Suprapubic skin (tissue), 4 donors: ENCODE data around the gene ZBTB16. TPM values are rescaled to one million over a fixed set of nuclear protein-coding genes. Genes with fewer than 3 reads are reported as not detected.

ENCODE experiments used
- DNase-seq, 2 donors: peaks; one replicate each; pipeline ENCODE4 v3.0.0-alpha.2; 2019; ENCODE audit warnings: low spot score in 2 of 2
- H3K27ac ChIP-seq: fragments of 200-600 bp; sonication (generic); one replicate; pipeline ENCODE4 v1.5.1; 2019
- H3K27me3 ChIP-seq: fragments of 200-600 bp; sonication (generic); one replicate; pipeline ENCODE4 v1.5.1; 2019
- H3K36me3 ChIP-seq: fragments of 200-600 bp; sonication (generic); one replicate; pipeline ENCODE4 v1.5.1; 2019
- H3K4me1 ChIP-seq: fragments of 200-600 bp; sonication (generic); one replicate; pipeline ENCODE4 v1.5.1; 2019
- H3K4me3 ChIP-seq: fragments of 200-600 bp; sonication (generic); one replicate; pipeline ENCODE4 v1.5.1; 2019; ENCODE audit warnings: mild to moderate bottlenecking
- H3K9me3 ChIP-seq: fragments of 200-600 bp; sonication (generic); one replicate; pipeline ENCODE4 v1.5.1; 2019
- CTCF ChIP-seq, 2 donors: fragments of 200-600 bp in 1 of 2; fragments of 450-650 bp in 1 of 2; sonication (generic) in 1 of 2; IDR thresholded peaks; one replicate each; pipeline ENCODE4 v1.5.1; 2016 to 2019; ENCODE audit warnings: antibody characterized with exemption in 2 of 2, mild to moderate bottlenecking in 1 of 2, moderate library complexity in 1 of 2
- EP300 ChIP-seq: sonication (generic); formaldehyde crosslinking; IDR thresholded peaks from one replicate; pipeline ENCODE4 v1.6.1; 2017; ENCODE audit warnings: antibody characterized with exemption
- POLR2A ChIP-seq, 2 donors: fragments of 450-650 bp; IDR thresholded peaks; one replicate each; pipeline ENCODE4 v1.6.1; 2017; ENCODE audit warnings: antibody characterized with exemption in 2 of 2, mild to moderate bottlenecking in 2 of 2, moderate library complexity in 2 of 2
- POLR2AphosphoS5 ChIP-seq, 3 donors: sonication (generic); formaldehyde crosslinking; IDR thresholded peaks; one replicate each; pipeline ENCODE4 v1.6.1; 2017; ENCODE audit warnings: antibody characterized with exemption in 3 of 3
- WGBS: methylation state at CpG from one replicate; pipeline ENCODE4 v1.1.5; 2018; 5-methylcytosine and 5-hydroxymethylcytosine counted together
- total RNA-seq, 4 donors: library from RNA; depleted of rRNA; stranded (reverse); fragments of >200 nt; gene quantifications; one replicate each; pipeline ENCODE4 v1.1.0, GENCODE V29; 2016

Gene ZBTB16
- total RNA-seq, 4 donors from 2014 or later, result 142 to 474 (median 232) TPM

- Histone ChIP-seq H3K27ac (no peak overlapping the region), H3K36me3 (no peaks in the 10 kb centered on the region), H3K27me3 (no peaks in the 10 kb centered on the region), H3K9me3 (no peaks in the 10 kb centered on the region), H3K4me3 (no peak overlapping the region), H3K4me1 (no peaks in the 10 kb centered on the region)
- 96% methylated on average over 5 of the region's 5 CpGs for WGBS
- no peak for TF ChIP-seq POLR2A (IDR thresholded peaks at IDR 0.05)
- no peak for TF ChIP-seq POLR2AphosphoS5 (IDR thresholded peaks at IDR 0.05)
- TF ChIP-seq CTCF (IDR thresholded peaks at IDR 0.05), result no peak
- no peak for TF ChIP-seq EP300
- no peak for DNase-seq
Observed at GRCh38 chr11:114270531-114271270, 211.2 kb downstream of the ZBTB16 start.

- no peak overlapping the region for H3K4me3 ChIP-seq
- H3K9me3 ChIP-seq, result no peaks in the 10 kb centered on the region
- DNase-seq, result no peak
- no peaks in the 10 kb centered on the region for H3K4me1 ChIP-seq
- TF ChIP-seq POLR2AphosphoS5 (IDR thresholded peaks at IDR 0.05), result no peak
- TF ChIP-seq POLR2A (IDR thresholded peaks at IDR 0.05), result no peak
- no peak for TF ChIP-seq CTCF (IDR thresholded peaks at IDR 0.05)
- TF ChIP-seq EP300, result no peak
- no peaks in the 10 kb centered on the region for H3K27me3 ChIP-seq
- no peak overlapping the region for H3K27ac ChIP-seq
- no peaks in the 10 kb centered on the region for H3K36me3 ChIP-seq
- 61% methylated on average over 2 of the region's 2 CpGs for WGBS
Observed at GRCh38 chr11:114271316-114271715, 211.8 kb downstream of the ZBTB16 start.

- Histone ChIP-seq H3K4me3 (no peak overlapping the region), H3K27me3 (peaks cover 2% of the 10 kb centered on the region), H3K36me3 (no peaks in the 10 kb centered on the region), H3K4me1 (no peaks in the 10 kb centered on the region), H3K9me3 (no peaks in the 10 kb centered on the region), H3K27ac (no peak overlapping the region)
- DNase-seq, result no peak
- no peak for TF ChIP-seq POLR2AphosphoS5 (IDR thresholded peaks at IDR 0.05)
- no peak for TF ChIP-seq POLR2A (IDR thresholded peaks at IDR 0.05)
- no peak for TF ChIP-seq CTCF (IDR thresholded peaks at IDR 0.05)
- TF ChIP-seq EP300, result no peak
- WGBS, result 86% methylated on average over 4 of the region's 4 CpGs
Observed at GRCh38 chr11:114272311-114272710, 212.8 kb downstream of the ZBTB16 start.

- 81% methylated on average over 3 of the region's 3 CpGs for WGBS
- TF ChIP-seq POLR2AphosphoS5 (IDR thresholded peaks at IDR 0.05), result no peak
- peaks cover 2% of the 10 kb centered on the region for H3K27me3 ChIP-seq
- no peaks in the 10 kb centered on the region for H3K4me1 ChIP-seq
- no peak for DNase-seq
- H3K36me3 ChIP-seq, result no peaks in the 10 kb centered on the region
- H3K27ac ChIP-seq, result no peak overlapping the region
- H3K9me3 ChIP-seq, result no peaks in the 10 kb centered on the region
- no peak overlapping the region for H3K4me3 ChIP-seq
Observed at GRCh38 chr11:114273071-114273470, 213.6 kb downstream of the ZBTB16 start.

GRCh38 chr11:114273890-114274635 lies 214.6 kb downstream of the ZBTB16 start:
- no peak overlapping the region for H3K4me3 ChIP-seq
- 71% methylated on average over 5 of the region's 5 CpGs for WGBS
- H3K9me3 ChIP-seq, result no peaks in the 10 kb centered on the region
- H3K4me1 ChIP-seq, result no peaks in the 10 kb centered on the region
- TF ChIP-seq EP300, result no peak
- no peak overlapping the region for H3K27ac ChIP-seq
- no peak for DNase-seq
- H3K36me3 ChIP-seq, result no peaks in the 10 kb centered on the region
- peaks cover 2% of the 10 kb centered on the region for H3K27me3 ChIP-seq

GRCh38 chr11:114274637-114275036 lies 215.1 kb downstream of the ZBTB16 start:
- Histone ChIP-seq H3K27ac (no peak overlapping the region), H3K9me3 (no peaks in the 10 kb centered on the region), H3K4me1 (no peaks in the 10 kb centered on the region), H3K36me3 (no peaks in the 10 kb centered on the region), H3K27me3 (peaks cover 2% of the 10 kb centered on the region), H3K4me3 (no peak overlapping the region)
- TF ChIP-seq POLR2AphosphoS5 (IDR thresholded peaks at IDR 0.05) (no peak), CTCF (IDR thresholded peaks at IDR 0.05) (no peak)
- no peak for DNase-seq
- 80% methylated on average over 3 of the region's 3 CpGs for WGBS
